ENCODE measurements around the gene CCDC78.

Gene CCDC78

GRCh38 chr16:734208-734980 lies 8.2 kb upstream of the CCDC78 start:
- Histone ChIP-seq H3K4me3 (ENCODE audit: severe bottlenecking) (no peak overlapping the region), H3K4me1 (ENCODE audit: insufficient read depth, poor library complexity, severe bottlenecking) (no peaks in the 10 kb centered on the region), H3K36me3 (ENCODE audit: low read depth) (peaks cover 34% of the 10 kb centered on the region), H3K27me3 (ENCODE audit: insufficient read depth, poor library complexity, severe bottlenecking) (no peaks in the 10 kb centered on the region), H3K27ac (ENCODE audit: poor library complexity, severe bottlenecking) (no peak overlapping the region), H3K9me3 (ENCODE audit: severe bottlenecking) (no peaks in the 10 kb centered on the region)
- no peak for ATAC-seq (ENCODE audit: low read depth)
- peak; percentile 66 for DNase-seq (ENCODE audit: low spot score)
- TF ChIP-seq CTCF (IDR thresholded peaks at IDR 0.05; ENCODE audit: poor library complexity, severe bottlenecking): no peak

- no peaks in the 10 kb centered on the region for H3K4me1 ChIP-seq (ENCODE audit: insufficient read depth, poor library complexity, severe bottlenecking)
- no peak overlapping the region for H3K4me3 ChIP-seq (ENCODE audit: severe bottlenecking)
- no peak overlapping the region for H3K27ac ChIP-seq (ENCODE audit: poor library complexity, severe bottlenecking)
- peaks cover 31% of the 10 kb centered on the region for H3K36me3 ChIP-seq (ENCODE audit: low read depth)
- H3K27me3 ChIP-seq (ENCODE audit: insufficient read depth, poor library complexity, severe bottlenecking): no peaks in the 10 kb centered on the region
- ATAC-seq (ENCODE audit: low read depth) (no peak), DNase-seq (ENCODE audit: low spot score) (peak; percentile 68)
- no peak for TF ChIP-seq CTCF (IDR thresholded peaks at IDR 0.05; ENCODE audit: poor library complexity, severe bottlenecking)
- no peaks in the 10 kb centered on the region for H3K9me3 ChIP-seq (ENCODE audit: severe bottlenecking)
Observed at GRCh38 chr16:733382-734207, 7.4 kb upstream of the CCDC78 start.

DNA sequence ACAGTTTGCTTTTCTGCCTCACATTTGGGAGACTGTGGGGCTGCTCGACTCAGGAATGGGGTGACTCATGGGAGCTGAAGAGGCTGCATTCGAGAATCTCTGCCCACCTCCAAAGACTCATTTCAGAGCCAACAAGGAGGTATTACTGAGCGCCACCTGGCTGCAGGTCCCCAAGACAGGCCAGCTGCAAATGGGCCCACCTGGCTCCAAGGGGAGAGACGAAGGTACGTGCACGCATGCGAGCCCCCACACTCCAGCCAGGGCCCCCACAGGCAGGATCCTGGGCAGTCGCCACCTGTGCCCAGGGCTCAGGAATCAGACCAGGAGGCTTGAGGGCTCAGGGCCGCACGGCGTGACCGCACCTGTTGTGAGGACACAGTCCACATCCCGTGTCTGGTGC lies 6.7 kb upstream of the CCDC78 start:
- Histone ChIP-seq H3K27me3 (ENCODE audit: insufficient read depth, poor library complexity, severe bottlenecking) (no peaks in the 10 kb centered on the region), H3K4me3 (ENCODE audit: severe bottlenecking) (no peak overlapping the region), H3K4me1 (ENCODE audit: insufficient read depth, poor library complexity, severe bottlenecking) (no peaks in the 10 kb centered on the region), H3K27ac (ENCODE audit: poor library complexity, severe bottlenecking) (no peak overlapping the region), H3K9me3 (ENCODE audit: severe bottlenecking) (no peaks in the 10 kb centered on the region), H3K36me3 (ENCODE audit: low read depth) (peaks cover 29% of the 10 kb centered on the region)
- peak; percentile 20 for TF ChIP-seq CTCF (IDR thresholded peaks at IDR 0.05; ENCODE audit: poor library complexity, severe bottlenecking)
- DNase-seq (ENCODE audit: low spot score) (no peak), ATAC-seq (ENCODE audit: low read depth) (no peak)

- no peaks in the 10 kb centered on the region for H3K27me3 ChIP-seq (ENCODE audit: insufficient read depth, poor library complexity, severe bottlenecking)
- no peak for ATAC-seq (ENCODE audit: low read depth)
- H3K9me3 ChIP-seq (ENCODE audit: severe bottlenecking): no peaks in the 10 kb centered on the region
- H3K36me3 ChIP-seq (ENCODE audit: low read depth): peaks cover 26% of the 10 kb centered on the region
- H3K4me1 ChIP-seq (ENCODE audit: insufficient read depth, poor library complexity, severe bottlenecking): no peaks in the 10 kb centered on the region
- DNase-seq (ENCODE audit: low spot score): no peak
- H3K27ac ChIP-seq (ENCODE audit: poor library complexity, severe bottlenecking): no peak overlapping the region
- H3K4me3 ChIP-seq (ENCODE audit: severe bottlenecking): no peak overlapping the region
- no peak for TF ChIP-seq CTCF (IDR thresholded peaks at IDR 0.05; ENCODE audit: poor library complexity, severe bottlenecking)
Observed at GRCh38 chr16:732332-732731, 6.1 kb upstream of the CCDC78 start.

Data from RWPE2 (cell line).